ENCODE measurements around the gene ELF1. TPM values are rescaled to one million over a fixed set of nuclear protein-coding genes. Genes with fewer than 3 reads are reported as not detected.

ELF1 gene
- total RNA-seq, 1 experiment from 2014 or later = 18.7 TPM

- ChIA-PET CTCF (interaction anchor here (1.2 kb wide), 1 partner anchor 22 kb away, joined by 5 read pairs; no protein-coding TSS in a partner anchor), POLR2A (no interaction called here)
- Mint-ChIP-seq H3K36me3 (peaks cover under 1% of the 10 kb centered on the region; the same call in 1 of the 2 replicates), H3K4me3 (no peak overlapping the region), H3K27ac (no peak overlapping the region), H3K9me3 (peaks cover 3% of the 10 kb centered on the region; the same call in 1 of the 2 replicates), H3K4me1 (peaks cover 9% of the 10 kb centered on the region), H3K27me3 (ENCODE audit: low read depth) (no peaks in the 10 kb centered on the region)
- ATAC-seq (no peak), DNase-seq (ENCODE audit: low spot score) (no peak)
- no peak for TF ChIP-seq E2F4 (CRISPR knock-in tag; IDR thresholded peaks at IDR 0.05; ENCODE audit: borderline replicate concordance, low read depth)
- no peak for TF ChIP-seq ATF2 (CRISPR knock-in tag; IDR thresholded peaks at IDR 0.05; ENCODE audit: borderline replicate concordance, low read depth)
- TF ChIP-seq ZNF532 (CRISPR knock-in tag; IDR thresholded peaks at IDR 0.05; ENCODE audit: borderline replicate concordance) = no peak
- TF ChIP-seq ESRRA (CRISPR knock-in tag; IDR thresholded peaks at IDR 0.05; ENCODE audit: borderline replicate concordance) = no peak
- no peak for TF ChIP-seq CDX4 (CRISPR knock-in tag; IDR thresholded peaks at IDR 0.05; ENCODE audit: borderline replicate concordance)
- TF ChIP-seq NFATC4 (CRISPR knock-in tag; IDR thresholded peaks at IDR 0.05) = no peak
- no peak for TF ChIP-seq ZNF317 (CRISPR knock-in tag; IDR thresholded peaks at IDR 0.05; ENCODE audit: borderline replicate concordance, low read depth)
Observed at GRCh38 chr13:41032691-41033376, 13.7 kb upstream of the ELF1 start.

- Mint-ChIP-seq H3K9me3 (no peaks in the 10 kb centered on the region), H3K27me3 (ENCODE audit: low read depth) (no peaks in the 10 kb centered on the region), H3K4me3 (no peak overlapping the region), H3K4me1 (peaks cover under 1% of the 10 kb centered on the region), H3K36me3 (no peaks in the 10 kb centered on the region), H3K27ac (no peak overlapping the region)
- ATAC-seq (peak; percentile 89), DNase-seq (ENCODE audit: low spot score) (peak; percentile 47)
- CTCF ChIA-PET = interaction anchor here (1.0 to 1.4 kb wide), 7 partner anchors 15 to 252 kb away, joined by 4 to 8 read pairs (median 5); no protein-coding TSS in a partner anchor
- POLR2A ChIA-PET = no interaction called here
- no peak for TF ChIP-seq ZSCAN18 (CRISPR knock-in tag; IDR thresholded peaks at IDR 0.05)
- no peak for TF ChIP-seq TEAD4 (CRISPR knock-in tag; IDR thresholded peaks at IDR 0.05)
- no peak for TF ChIP-seq NR2C2 (CRISPR knock-in tag; IDR thresholded peaks at IDR 0.05)
- no peak for TF ChIP-seq GRHL2 (CRISPR knock-in tag; IDR thresholded peaks at IDR 0.05; ENCODE audit: insufficient replicate concordance, severe bottlenecking)
- TF ChIP-seq ZNF671 (CRISPR knock-in tag; IDR thresholded peaks at IDR 0.05) = no peak
- no peak for TF ChIP-seq E2F4 (CRISPR knock-in tag; IDR thresholded peaks at IDR 0.05; ENCODE audit: borderline replicate concordance, low read depth)
- TF ChIP-seq ZNF219 (CRISPR knock-in tag; IDR thresholded peaks at IDR 0.05; ENCODE audit: borderline replicate concordance) = no peak
- no peak for TF ChIP-seq JUN (CRISPR knock-in tag; IDR thresholded peaks at IDR 0.05)
- no peak for TF ChIP-seq TP53 (CRISPR knock-in tag; IDR thresholded peaks at IDR 0.05)
- no peak for TF ChIP-seq AFF4 (CRISPR knock-in tag; IDR thresholded peaks at IDR 0.05; ENCODE audit: borderline replicate concordance)
- TF ChIP-seq GTF2I (CRISPR knock-in tag; conservative IDR thresholded peaks at IDR 0.05) = no peak
Observed at GRCh38 chr13:41029629-41030028, 10.5 kb upstream of the ELF1 start.

All from WTC11 (cell line).